ENCODE results near the gene KRT35.

DNA sequence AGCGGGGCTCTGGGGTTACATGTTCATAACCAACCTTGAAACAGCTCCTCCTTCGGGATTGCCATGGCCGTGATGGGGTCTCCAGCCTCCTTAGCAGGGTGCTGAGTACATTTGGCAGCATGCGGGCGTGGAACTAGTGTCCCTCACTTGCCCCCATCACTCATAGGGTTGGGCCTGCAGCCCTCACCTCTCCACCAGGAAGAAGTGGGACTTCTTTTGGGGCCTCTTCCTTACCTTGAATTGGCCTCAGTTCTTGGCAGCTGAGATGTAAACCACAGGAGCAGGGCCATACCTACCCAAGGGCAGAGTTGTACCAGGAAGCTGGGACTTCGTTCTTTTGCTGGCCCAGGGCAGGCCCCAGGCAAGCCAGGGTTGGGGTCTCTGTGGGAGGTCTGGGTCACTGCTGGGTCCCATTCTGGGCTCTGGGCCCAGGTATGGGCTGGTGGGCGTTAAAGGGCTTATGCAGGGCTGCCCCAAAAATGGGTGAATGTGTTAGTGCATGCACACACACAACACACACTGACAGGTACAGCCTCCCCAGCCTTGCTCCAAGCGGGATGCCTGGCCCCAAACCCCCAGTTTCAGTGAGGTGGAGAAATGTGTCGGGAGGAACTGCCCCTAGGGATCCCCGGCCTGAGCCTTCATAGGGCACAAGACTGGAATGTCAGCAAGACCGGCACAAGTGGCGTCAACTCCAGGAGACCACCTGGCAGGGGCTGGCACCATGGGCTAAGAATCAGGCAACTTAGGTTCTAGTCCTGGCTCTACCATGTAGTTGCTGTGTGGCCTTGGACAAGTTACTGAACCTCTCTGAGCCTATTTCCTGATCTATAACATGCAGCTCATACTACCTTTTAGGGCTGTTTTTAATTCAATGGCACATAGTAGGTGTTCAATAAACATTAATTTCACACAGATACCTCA, 41.6 kb upstream of the KRT35 start:
- no peak for TF ChIP-seq GATA2 (IDR thresholded peaks at IDR 0.05; ENCODE audit: low read depth, low read length)
- no peak for TF ChIP-seq GATA3 (IDR thresholded peaks at IDR 0.05; ENCODE audit: low read depth, low read length)

Data from SH-SY5Y (cell line).